ENCODE data around the gene CCDC71. TPM values are rescaled to one million over a fixed set of nuclear protein-coding genes. Genes with fewer than 3 reads are reported as not detected.

The CCDC71 gene
- total RNA-seq, 2 donors from 2014 or later, result 23.4 to 25.7 TPM

- Histone ChIP-seq H3K27me3 (ENCODE audit: control insufficient read depth, insufficient read depth, low read length, poor library complexity, severe bottlenecking) (peaks cover 15% of the 10 kb centered on the region), H3K4me1 (ENCODE audit: control insufficient read depth, insufficient read depth, low read length) (peaks cover 4% of the 10 kb centered on the region), H3K9ac (ENCODE audit: extremely low read depth, low read length, poor library complexity, severe bottlenecking) (no peak overlapping the region), H3K9me3 (ENCODE audit: control insufficient read depth, low read length) (peaks cover 7% of the 10 kb centered on the region), H3K27ac (ENCODE audit: low read depth, low read length) (no peak overlapping the region), H3K36me3 (ENCODE audit: control insufficient read depth, insufficient read depth, low read length) (peaks cover 26% of the 10 kb centered on the region), H3K4me3 (ENCODE audit: low read length) (peak overlapping the region; percentile 99)
- Mint-ChIP-seq H3K27ac (peak overlapping the region; percentile 91), H3K9me3 (peaks cover 1% of the 10 kb centered on the region), H3K36me3 (ENCODE audit: low read depth) (peaks cover 18% of the 10 kb centered on the region), H3K27me3 (ENCODE audit: insufficient read depth) (peaks cover 29% of the 10 kb centered on the region), H3K4me1 (peaks cover 13% of the 10 kb centered on the region), H3K4me3 (peak overlapping the region; percentile 92)
- TF ChIP-seq CTCF (conservative IDR thresholded peaks at IDR 0.05), result no peak
- 88 to 100% methylated on average over 2 to 6 of the region's 6 CpGs for WGBS, 2 experiments (ENCODE audit: insufficient coverage in 1 of 2, insufficient read length in 1 of 2)
- no peak for DNase-seq
These were observed 823 bp upstream of the CCDC71 start for GRCh38 chr3:49166752-49167556.

GRCh38 chr3:49164983-49165720 lies 979 bp downstream of the CCDC71 start:
- Histone ChIP-seq H3K9ac (ENCODE audit: extremely low read depth, low read length, poor library complexity, severe bottlenecking) (peak overlapping the region; percentile 81), H3K4me1 (ENCODE audit: control insufficient read depth, insufficient read depth, low read length) (peaks cover 4% of the 10 kb centered on the region), H3K27me3 (ENCODE audit: control insufficient read depth, insufficient read depth, low read length, poor library complexity, severe bottlenecking) (peaks cover 15% of the 10 kb centered on the region), H3K9me3 (ENCODE audit: control insufficient read depth, low read length) (peaks cover 7% of the 10 kb centered on the region), H3K36me3 (ENCODE audit: control insufficient read depth, insufficient read depth, low read length) (peaks cover 26% of the 10 kb centered on the region), H3K27ac (ENCODE audit: low read depth, low read length) (no peak overlapping the region), H3K4me3 (ENCODE audit: low read length) (peak overlapping the region; percentile 99)
- Mint-ChIP-seq H3K4me1 (peaks cover 10% of the 10 kb centered on the region), H3K36me3 (ENCODE audit: low read depth) (peaks cover 18% of the 10 kb centered on the region), H3K27me3 (ENCODE audit: insufficient read depth) (peaks cover 29% of the 10 kb centered on the region), H3K9me3 (peaks cover 1% of the 10 kb centered on the region), H3K27ac (peak overlapping the region; percentile 89), H3K4me3 (peak overlapping the region; percentile 92)
- 49 to 53% methylated on average over 4 to 6 of the region's 6 CpGs for whole genome bisulfite sequencing, 2 experiments (ENCODE audit: insufficient coverage in 1 of 2, insufficient read length in 1 of 2)
- DNase-seq, result no peak
- TF ChIP-seq CTCF (conservative IDR thresholded peaks at IDR 0.05), result no peak

GRCh38 chr3:49163609-49164008 lies 2.5 kb downstream of the CCDC71 start:
- peaks cover 4% of the 10 kb centered on the region for H3K4me1 ChIP-seq (ENCODE audit: control insufficient read depth, insufficient read depth, low read length)
- H3K9ac ChIP-seq (ENCODE audit: extremely low read depth, low read length, poor library complexity, severe bottlenecking), result no peak overlapping the region
- H3K27ac Mint-ChIP-seq, result no peak overlapping the region
- H3K4me1 Mint-ChIP-seq, result peaks cover 10% of the 10 kb centered on the region
- H3K27ac ChIP-seq (ENCODE audit: low read depth, low read length), result no peak overlapping the region
- no peak for DNase-seq
- peaks cover 15% of the 10 kb centered on the region for H3K27me3 ChIP-seq (ENCODE audit: control insufficient read depth, insufficient read depth, low read length, poor library complexity, severe bottlenecking)
- peaks cover 1% of the 10 kb centered on the region for H3K9me3 Mint-ChIP-seq
- H3K36me3 Mint-ChIP-seq (ENCODE audit: low read depth), result peaks cover 19% of the 10 kb centered on the region
- peaks cover 20% of the 10 kb centered on the region for H3K27me3 Mint-ChIP-seq (ENCODE audit: insufficient read depth)
- no peak for TF ChIP-seq CTCF (conservative IDR thresholded peaks at IDR 0.05)
- H3K4me3 Mint-ChIP-seq, result no peak overlapping the region
- no peak overlapping the region for H3K4me3 ChIP-seq (ENCODE audit: low read length)
- WGBS, 2 experiments (ENCODE audit: insufficient coverage in 1 of 2, insufficient read length in 1 of 2), result 94 to 100% methylated on average over 5 to 8 of the region's 8 CpGs
- peaks cover 26% of the 10 kb centered on the region for H3K36me3 ChIP-seq (ENCODE audit: control insufficient read depth, insufficient read depth, low read length)
- H3K9me3 ChIP-seq (ENCODE audit: control insufficient read depth, low read length), result peaks cover 7% of the 10 kb centered on the region
